AG04449 (cell line): ENCODE data around the gene STRN3.

Experiments
- CTCF ChIA-PET: fragments of 350-600 bp; formaldehyde crosslinking; extraction: SDS; loops from one replicate; lab custom pipeline; 2021; ENCODE audit warnings: antibody characterized with exemption; lab: Yijun Ruan, JAX
- POLR2A ChIA-PET: fragments of 400-600, 350-600 bp; formaldehyde crosslinking; extraction: SDS; loops from one replicate; lab custom pipeline; 2020; ENCODE audit warnings: antibody characterized with exemption, inconsistent platforms; lab: Yijun Ruan, JAX
- DNase-seq: peaks from one replicate; pipeline ENCODE4 v3.0.0-alpha.2; 2010; ENCODE audit warnings: low read depth, low spot score
- H3K4me3 ChIP-seq: 2 replicates; pipeline ENCODE4 v1.5.1; 2011; ENCODE audit warnings: low read depth, mild to moderate bottlenecking, control low read depth, low read length
- CTCF ChIP-seq: IDR thresholded peaks from one replicate; pipeline ENCODE4 v1.5.1; 2011; ENCODE audit warnings: mild to moderate bottlenecking, moderate library complexity, low read length, control low read depth, inconsistent platforms; ENCODE audit not compliant: insufficient read depth; ENCODE audit errors: missing control alignments

The STRN3 gene

GRCh38 chr14:30861200-30861599, 165.0 kb downstream of the STRN3 start:
- ChIA-PET CTCF (no interaction called here), POLR2A (no interaction called here)
- TF ChIP-seq CTCF: no peak
- no peak for DNase-seq
- H3K4me3 ChIP-seq: no peak overlapping the region

GRCh38 chr14:30855345-30856037, 170.7 kb downstream of the STRN3 start:
- DNase-seq: no peak
- H3K4me3 ChIP-seq: no peak overlapping the region
- ChIA-PET POLR2A (no interaction called here), CTCF (no interaction called here)
- no peak for TF ChIP-seq CTCF

- H3K4me3 ChIP-seq: no peak overlapping the region
- no peak for TF ChIP-seq CTCF
- no peak for DNase-seq
- POLR2A ChIA-PET: no interaction called here
- CTCF ChIA-PET: no interaction called here
These were observed 171.7 kb downstream of the STRN3 start for GRCh38 chr14:30854492-30854891.

GRCh38 chr14:30853946-30854345, 172.2 kb downstream of the STRN3 start:
- H3K4me3 ChIP-seq: no peak overlapping the region
- ChIA-PET POLR2A (no interaction called here), CTCF (no interaction called here)
- DNase-seq: no peak
- no peak for TF ChIP-seq CTCF

DNA sequence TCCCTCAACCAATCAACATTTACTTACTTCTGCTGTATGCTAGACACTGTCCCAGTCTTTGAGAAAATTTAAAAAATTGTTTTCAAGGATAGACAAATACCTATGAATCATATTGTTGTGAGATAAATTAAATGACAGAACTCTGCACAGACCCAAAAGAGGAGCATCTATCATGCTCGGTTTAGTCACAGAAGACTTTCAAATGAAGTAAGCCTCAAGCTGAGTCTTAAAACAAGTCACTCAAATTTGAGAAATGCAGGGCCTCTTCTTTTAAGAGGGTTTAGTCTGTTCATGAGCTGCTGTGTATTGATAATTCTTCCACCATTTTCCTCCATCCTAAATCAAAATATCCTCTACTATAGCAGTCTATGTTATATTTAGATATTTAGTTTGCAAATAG, 176.2 kb downstream of the STRN3 start:
- H3K4me3 ChIP-seq: no peak overlapping the region
- DNase-seq: no peak
- no peak for TF ChIP-seq CTCF
- ChIA-PET POLR2A (no interaction called here), CTCF (no interaction called here)

- no peak for TF ChIP-seq CTCF
- POLR2A ChIA-PET: no interaction called here
- CTCF ChIA-PET: no interaction called here
- H3K4me3 ChIP-seq: no peak overlapping the region
- no peak for DNase-seq
These were observed 176.8 kb downstream of the STRN3 start for GRCh38 chr14:30849354-30849753.
